Daoy (cell line): ENCODE data around the gene SLC25A45. TPM values are rescaled to one million over a fixed set of nuclear protein-coding genes. Genes with fewer than 3 reads are reported as not detected.
"Not testable (repeated sequence)": the region's sequence is repeated elsewhere in the genome, so short reads cannot be mapped to it uniquely, and the experiment has no call there.

Experiments
- DNase-seq: peaks from one replicate; pipeline ENCODE4 v3.0.0-alpha.2; 2015; ENCODE audit warnings: low read depth
- total RNA-seq: library from RNA; depleted of rRNA; stranded (reverse); fragments of >200 nt; shearing (Covaris generic); gene quantifications from 2 replicates; pipeline ENCODE4 v1.2.3, GENCODE V29; 2014

Gene SLC25A45
- total RNA-seq, 1 experiment from 2014 or later = 0.23 TPM

DNA sequence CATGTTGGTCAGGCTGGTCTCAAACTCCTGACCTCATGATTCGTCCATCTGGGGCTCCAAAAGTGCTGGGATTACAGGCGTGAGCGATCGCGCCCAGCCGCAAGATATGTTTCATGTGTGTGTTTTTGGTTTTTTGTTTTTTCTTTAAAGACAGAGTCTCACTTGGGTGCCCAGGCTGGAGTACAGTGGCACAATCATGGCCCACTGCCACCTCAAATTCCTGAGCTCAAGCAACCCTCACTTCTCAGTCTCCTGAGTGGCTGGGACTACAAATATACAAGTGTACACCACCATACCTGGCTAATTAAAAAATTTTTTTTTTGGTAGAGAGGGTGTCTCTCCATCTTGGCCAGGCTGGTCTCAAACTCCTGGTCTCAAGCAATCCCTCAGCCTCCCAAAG, 19.5 kb downstream of the SLC25A45 start:
- DNase-seq = no peak

DNA sequence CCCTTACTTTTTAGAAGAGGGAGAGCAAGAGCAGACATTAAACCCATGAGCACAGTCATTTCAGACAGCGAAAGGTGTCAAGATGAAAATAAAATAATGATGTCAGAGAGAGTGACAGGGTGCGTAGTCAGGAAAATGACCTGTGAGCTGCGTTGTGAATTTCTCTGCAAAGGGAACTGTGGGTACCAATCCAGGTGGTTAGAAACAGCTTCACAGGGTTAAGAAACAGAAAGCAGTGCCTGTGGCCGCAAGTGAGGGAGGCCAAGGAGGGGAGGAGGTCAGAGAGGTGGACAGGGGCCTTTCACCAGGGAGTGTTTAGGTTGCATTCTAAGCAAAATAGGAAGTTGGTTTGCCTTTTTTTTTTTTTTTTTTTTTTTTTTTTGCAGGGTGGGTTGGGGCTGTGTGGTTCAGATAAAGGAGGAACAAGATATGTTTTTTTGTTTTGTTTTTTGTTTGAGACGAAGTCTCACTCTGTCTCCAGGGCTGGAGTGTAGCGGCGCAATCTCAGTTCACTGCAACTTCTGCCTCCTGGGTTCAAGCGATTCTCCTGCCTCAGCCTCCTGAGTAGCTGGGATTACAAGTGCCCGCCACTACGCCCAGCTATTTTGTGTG, 20.0 kb downstream of the SLC25A45 start:
- DNase-seq = no peak

DNA sequence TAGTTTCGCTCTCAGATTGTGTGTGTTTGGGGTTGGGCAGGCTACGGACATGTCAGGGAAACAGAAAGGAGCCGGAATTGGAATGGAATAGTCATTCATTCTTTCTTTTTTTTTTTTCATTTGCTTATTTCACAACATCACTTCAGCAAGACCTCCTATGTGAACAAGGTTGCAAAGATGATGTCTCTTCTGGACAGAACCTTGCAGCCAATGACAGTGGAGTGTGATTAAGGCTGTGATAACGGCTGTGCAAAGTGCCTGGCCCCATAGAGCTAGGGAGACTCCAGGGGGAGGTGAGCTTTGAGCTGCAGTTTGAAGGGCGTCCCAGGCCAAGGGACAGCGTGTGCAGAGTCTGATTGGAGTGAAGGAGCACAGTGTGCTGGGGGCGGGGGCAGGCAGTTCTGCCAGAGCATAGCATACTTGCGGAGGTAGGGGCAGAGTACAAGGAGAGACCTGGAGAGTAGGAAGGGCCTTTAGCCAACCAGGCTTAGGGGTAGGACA, 24.5 kb downstream of the SLC25A45 start:
- DNase-seq = no peak

DNA sequence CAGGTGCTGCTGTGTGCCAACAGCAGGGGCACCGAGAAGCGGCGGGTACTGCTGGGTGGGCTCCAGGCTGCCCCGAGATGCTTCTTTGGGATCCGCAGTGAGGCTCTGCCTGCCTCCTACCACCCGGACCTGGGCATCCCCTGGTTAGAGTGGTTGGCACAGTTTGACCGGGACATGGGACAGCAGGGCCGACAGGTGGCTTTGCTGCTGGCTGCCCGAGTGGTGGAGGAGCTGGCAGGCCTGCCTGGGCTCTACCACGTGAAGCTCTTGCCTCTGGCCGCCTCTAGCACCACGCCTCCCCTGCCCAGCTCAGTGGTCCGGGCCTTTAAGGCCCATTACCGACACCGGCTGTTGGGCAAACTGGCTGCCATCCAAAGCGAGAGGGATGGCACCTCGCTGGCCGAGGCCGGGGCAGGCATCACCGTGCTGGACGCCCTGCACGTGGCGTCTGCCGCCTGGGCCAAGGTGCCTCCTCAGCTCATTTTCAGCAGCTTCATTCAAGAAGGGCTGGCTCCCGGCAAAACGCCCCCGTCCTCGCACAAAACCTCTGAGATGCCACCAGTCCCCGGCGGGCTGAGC, 26.0 kb downstream of the SLC25A45 start:
- DNase-seq = no peak

GRCh38 chr11:65355776-65356393, 26.6 kb downstream of the SLC25A45 start:
- DNase-seq = no peak

- no peak for DNase-seq
Measured at GRCh38 chr11:65355013-65355775, 27.3 kb downstream of the SLC25A45 start.

- peak; percentile 97 for DNase-seq
Measured at GRCh38 chr11:65354265-65355012, 28.0 kb downstream of the SLC25A45 start, which contains the start of gene TIGD3. TSS of gene TIGD3 (plus strand) at chr11:65354751. CDS start at chr11:65355809, 1,058 bp downstream.

DNA sequence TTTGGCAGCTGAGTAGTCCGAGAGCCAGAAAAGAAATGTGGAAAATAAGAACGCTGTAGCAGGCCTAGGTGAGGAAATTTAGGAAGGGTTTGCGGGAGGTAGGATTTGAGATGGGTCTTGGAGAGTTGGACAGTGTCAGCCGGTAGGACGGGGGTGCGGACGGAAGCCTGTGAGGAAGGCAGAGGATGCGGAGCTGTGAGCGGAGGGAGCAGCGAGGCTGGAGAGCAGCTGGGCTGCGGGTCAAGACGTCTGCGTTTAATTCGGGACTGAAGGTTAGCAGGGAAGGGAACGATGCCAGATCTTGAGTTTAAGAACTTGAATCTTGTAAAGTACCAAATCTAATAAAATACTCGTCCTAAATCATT, 28.6 kb downstream of the SLC25A45 start:
- no peak for DNase-seq

DNA sequence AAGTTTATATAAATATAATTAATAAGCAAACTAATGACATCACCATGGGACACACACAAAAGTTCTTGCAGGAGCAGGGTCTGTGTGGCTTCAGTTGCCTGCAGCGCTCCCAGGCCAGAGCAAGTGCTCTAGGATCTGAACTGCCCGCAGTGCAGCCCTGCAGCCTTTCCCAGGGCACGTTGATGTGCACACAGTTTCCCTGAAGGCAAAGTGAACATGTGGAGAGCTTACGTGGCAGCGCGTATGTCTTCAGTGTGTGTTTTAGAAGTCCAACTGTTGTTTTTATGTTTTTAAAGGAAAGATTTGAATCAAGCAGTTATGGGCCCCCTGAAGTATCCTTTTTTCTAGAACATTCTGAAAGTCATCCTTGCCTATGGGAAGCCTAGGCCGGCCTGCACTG, 29.1 kb downstream of the SLC25A45 start:
- no peak for DNase-seq

GRCh38 chr11:65352783-65353182, 29.7 kb downstream of the SLC25A45 start:
- DNase-seq = no peak

DNA sequence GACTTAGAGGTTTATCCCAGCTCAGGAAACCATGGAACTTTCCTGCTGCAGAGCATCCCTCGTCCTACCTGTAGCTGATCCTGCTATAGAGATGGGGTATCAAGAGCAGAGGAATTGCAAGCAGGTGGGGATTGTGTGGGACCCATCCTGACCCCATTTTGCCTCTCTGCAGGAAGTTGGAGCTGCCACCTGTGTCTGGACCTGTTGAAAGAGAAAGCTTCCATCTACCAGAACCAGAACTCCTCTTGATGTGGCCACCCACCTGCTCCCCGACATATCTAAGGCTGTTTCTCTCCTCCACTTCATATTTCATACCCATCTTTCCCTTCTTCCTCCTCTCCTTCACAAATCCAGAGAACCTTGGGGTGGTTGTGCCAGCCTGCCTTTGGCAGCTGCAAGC, 30.9 kb downstream of the SLC25A45 start:
- DNase-seq = no peak

GRCh38 chr11:65341856-65342255, 40.6 kb downstream of the SLC25A45 start:
- no peak for DNase-seq

DNA sequence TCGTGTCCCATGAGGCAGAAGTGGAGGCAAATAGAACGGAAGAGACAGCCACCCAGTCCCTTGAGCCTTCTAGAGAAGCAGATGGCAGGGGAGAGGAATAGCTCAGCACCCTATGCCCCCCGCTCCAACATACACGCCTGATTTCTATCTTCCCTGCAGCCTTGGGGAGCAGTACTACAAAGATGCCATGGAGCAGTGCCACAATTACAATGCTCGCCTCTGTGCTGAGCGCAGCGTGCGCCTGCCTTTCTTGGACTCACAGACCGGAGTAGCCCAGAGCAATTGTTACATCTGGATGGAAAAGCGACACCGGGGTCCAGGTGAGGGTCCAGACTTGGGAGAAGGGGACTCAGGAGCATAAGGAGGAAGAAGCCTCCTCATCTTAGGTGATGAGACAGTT, 42.2 kb downstream of the SLC25A45 start:
- no peak for DNase-seq

DNA sequence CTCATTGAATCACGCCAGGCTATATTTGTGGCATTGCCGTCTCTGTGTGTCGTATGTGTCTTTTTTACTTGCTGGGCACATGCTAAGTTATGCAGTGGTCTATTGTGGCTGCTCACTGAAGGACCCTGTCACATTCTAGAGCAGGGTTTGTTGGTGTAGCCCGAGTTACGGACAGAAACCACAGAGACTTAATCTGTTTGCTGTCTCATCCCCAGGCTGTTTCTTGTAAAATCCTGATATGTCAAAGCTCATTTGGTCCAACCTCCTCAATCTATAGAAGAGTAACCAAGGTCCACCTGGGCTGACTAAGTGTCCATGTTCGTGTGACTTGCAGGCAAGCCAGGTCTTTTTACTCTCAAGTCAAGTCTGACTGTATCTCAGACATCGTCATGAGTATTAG, 43.8 kb downstream of the SLC25A45 start:
- no peak for DNase-seq

DNA sequence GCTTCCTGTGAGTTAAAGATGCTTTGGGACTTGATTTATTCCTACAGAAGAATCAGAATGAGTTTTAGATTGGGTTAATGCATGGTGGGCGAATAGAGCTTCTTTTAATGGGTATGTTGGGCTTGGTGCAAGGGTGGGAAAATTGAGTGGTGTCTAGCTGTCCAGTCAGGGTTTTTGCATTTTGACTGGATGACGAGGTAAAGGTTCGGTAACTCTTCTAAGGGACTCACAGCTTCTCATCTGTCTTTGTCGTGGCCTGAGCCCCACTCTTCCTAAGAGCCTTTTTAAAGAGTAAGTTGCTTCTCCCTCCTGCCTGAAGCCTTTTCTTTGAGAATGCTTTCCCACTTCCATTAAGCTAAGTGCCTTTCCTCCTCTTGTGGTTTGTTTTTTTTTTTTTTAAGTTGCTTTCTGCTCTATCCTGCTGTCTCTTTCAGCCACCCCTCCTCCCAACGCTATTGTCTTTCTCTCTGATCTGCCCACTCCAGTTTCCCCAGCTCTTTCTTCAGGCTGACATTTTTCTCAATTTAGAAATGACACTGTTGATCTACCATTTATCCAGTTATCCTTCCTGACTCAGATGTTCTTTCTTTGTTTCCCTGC, 47.6 kb downstream of the SLC25A45 start:
- DNase-seq = no peak

DNA sequence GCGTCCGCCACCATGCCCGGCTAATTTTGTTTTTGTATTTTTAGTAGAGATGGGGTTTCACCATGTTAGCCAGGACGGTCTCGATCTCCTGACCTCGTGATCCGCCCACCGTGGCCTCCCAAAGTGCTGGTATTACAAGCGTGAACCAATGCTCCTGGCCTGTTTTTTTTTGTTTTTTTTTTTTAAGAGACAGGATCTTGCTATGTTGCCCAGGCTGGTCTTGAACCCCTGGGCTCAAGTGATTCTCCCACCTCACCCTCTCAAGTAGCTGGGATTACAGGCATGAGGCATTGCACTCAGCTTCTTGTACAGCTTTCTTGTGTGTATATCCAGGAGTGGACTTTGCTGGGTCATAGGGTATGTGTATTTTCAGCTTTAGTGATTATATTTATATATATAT, 49.9 kb downstream of the SLC25A45 start:
- not testable (repeated sequence) for DNase-seq

DNA sequence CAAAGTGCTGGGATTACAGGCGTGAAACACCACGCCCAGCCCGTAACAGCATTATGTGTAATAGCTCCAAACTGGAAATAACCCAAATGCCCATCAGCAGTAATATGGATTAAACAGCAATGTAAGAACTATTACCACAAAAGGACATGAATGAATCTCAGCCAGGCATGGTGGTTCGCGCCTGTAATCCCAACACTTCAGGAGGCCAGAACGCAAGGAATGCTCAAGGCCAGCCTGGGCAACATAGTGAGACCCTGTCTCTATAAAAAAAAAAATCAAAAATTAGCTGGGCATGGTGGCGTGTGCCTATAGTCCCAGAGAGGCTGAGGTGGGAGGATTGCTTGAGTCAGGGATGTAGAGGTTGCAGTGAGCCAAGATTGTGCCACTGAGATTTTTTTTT, 51.9 kb downstream of the SLC25A45 start:
- DNase-seq = no peak

DNA sequence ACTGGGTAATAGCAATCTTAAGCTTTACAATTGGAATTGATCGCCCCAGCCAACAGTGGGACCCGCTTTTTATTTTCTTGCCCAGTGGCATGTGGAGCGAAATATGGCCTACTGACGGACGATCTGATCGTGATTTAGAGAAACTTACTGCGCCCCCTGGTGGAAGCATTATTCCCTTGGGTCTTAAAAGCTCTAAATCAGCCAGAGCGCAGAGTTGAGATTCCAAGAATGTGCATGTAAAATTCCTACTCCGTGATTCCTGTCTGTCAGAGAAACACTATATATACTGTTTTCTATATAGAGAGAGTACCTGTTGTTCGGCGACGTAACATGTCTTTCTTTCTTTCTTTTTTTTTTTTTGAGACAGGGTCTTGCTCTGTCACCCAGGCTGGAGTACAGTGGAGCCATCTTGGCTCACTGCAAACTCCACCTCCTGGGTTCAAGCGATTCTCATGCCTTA, 52.5 kb downstream of the SLC25A45 start:
- DNase-seq = peak; percentile 84

DNA sequence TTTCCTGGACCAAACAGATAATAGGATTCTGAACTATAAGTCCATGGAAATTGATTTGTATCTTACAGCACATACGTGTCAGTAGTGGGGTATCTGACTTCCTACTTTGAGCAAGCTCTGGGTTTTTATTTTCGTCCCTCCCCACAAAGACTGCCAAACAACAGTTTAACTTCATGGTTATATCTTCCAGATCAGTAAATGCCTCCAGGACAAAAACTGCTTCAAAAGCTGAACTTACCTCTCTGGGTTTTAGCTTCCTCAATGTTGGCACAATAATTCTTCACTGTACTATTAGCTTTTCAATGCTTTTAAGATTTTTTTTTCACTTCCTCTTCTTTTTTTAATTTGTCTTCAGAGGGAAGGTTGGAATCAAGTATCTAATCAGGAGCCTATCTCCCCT, 53.0 kb downstream of the SLC25A45 start:
- DNase-seq = no peak

DNA sequence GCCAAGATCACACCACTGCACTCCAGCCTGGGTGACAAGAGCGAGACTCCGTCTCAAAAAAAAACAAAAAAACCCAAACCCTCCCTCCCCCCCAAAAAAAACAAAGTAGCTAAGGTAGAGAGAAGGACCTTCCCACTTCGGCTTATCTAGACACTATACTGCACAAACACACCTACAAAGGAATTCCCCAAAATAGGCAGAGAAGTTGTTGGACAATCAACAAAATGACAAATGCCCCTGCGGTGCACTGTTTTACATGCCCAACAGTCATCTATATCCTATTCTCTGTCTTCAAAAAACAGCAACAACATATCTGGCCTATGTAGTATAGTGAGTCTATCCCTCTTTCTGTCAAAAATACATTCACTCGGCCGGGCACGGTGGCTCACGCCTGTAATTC, 55.4 kb downstream of the SLC25A45 start:
- DNase-seq = no peak

- DNase-seq = no peak
Measured at GRCh38 chr11:65325435-65325834, 57.0 kb downstream of the SLC25A45 start.
